WI38 (cell line): Measurements from ENCODE around the gene RNASE7.

ENCODE experiments used
- H3K4me3 ChIP-seq: 2 replicates; pipeline ENCODE4 v1.5.1; 2011; ENCODE audit warnings: low read depth, mild to moderate bottlenecking, control low read depth, low read length
- CTCF ChIP-seq: IDR thresholded peaks from 2 replicates; pipeline ENCODE4 v1.5.1; 2012; ENCODE audit warnings: low read depth, mild to moderate bottlenecking, control low read depth, low read length

The RNASE7 gene

DNA sequence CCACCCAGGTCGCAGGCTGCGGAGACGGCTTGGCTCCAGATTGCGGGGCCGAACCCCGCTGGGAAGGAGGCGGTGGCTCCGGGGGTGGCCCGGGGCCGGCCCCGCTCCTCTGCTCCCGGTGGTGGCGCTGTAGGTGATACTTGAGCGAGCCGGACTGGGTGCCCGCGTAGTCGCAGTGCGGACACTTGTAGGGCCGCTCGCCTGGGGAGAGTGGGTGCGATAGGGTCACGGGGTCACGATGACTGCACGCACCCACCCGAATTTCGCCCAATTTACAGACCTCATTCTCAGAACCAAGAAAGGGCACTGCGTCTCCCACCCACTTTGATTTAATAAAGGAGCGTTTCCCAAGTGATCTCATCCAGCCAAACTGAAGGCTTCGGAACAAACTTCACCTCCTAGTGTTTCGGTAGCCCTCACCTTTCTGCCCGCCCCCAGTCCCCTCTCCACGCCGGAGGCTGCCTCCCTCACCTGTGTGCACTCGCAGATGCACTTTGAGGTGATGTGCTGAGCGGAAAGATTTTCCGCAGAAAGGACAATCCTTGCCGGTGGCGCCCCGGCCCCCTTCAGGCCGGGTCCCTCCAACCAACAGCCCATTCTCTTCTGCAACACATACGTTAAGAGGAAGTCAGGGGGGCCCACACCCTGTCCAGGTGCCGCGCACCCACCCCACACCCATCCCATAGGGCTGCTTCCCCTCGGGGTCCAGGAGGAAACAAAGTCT, 48.9 kb downstream of the RNASE7 start:
- no peak overlapping the region for H3K4me3 ChIP-seq
- TF ChIP-seq CTCF: no peak

GRCh38 chr14:21091821-21092272, 49.7 kb downstream of the RNASE7 start:
- H3K4me3 ChIP-seq: no peak overlapping the region
- TF ChIP-seq CTCF: no peak

DNA sequence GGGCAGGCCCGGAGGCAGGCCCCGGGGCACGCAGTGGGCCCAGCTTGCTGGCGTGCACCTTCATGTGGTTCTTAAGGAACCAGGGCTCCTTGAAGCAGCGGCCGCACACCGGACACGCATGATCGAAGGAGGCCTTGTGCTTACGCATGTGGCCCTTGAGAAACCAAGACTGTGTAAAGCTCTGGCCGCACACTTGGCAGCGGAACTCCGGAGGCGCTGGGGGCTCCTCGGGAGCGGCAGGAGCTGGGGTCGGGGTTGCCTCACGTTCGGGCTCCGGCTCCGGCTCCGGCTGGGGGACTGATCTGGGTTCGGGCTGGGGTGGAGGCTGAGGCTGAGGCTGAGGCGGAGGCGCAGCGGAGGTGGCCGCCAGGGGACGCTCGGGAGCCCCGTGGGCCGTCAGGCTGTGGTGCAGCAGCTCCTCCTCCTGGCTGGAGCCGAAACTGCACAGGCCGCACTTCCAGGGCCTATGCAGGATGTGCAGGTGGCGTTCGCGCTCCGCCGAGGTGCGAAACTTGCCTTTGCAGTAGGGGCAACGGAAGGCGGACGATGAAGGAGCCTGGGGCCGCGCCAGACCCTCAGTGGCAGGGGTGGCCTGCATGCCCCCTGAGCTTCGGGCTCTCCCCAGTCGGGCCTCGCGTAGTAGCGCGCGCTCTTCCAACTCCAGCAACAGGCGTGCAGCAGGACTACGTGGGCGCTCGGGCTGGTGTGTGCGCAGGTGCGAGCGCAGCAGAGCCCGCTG, 50.3 kb downstream of the RNASE7 start:
- TF ChIP-seq CTCF: peak; percentile 100

DNA sequence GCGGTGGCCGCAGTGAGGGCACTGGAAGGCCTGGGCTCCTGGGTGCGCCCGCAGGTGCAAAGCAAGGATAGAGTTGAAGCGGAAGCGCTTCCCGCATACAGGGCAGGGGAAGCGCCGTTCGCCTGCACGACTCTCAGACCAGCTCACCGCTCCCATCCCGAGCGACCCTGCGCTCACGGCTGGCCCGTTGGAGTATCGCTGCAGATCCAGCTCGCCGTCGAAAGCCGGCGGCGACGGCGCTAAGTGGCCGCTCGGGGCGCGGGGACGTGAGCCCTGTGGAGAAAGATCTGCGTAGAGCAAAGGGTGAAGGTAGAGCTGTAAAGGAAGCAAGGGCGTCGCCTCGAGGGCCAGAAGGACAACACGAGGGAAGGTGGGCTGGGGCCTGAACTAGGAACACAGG, 50.9 kb downstream of the RNASE7 start:
- TF ChIP-seq CTCF: no peak
- H3K4me3 ChIP-seq: no peak overlapping the region

More for the DNA sequence above, 50.3 kb downstream of the RNASE7 start:
- H3K4me3 ChIP-seq: no peak overlapping the region
